Peyer's patch (tissue), 4 donors: ENCODE measurements around the gene TSPAN32.

Source experiments
- CTCF ChIP-seq, 6 experiments: fragments of 450-650 bp in 4 of 6; fragments of 200-600 bp in 2 of 6; sonication (generic) in 1 of 6; IDR thresholded peaks; one replicate each; pipeline ENCODE4 v1.5.1; 2017 to 2019; ENCODE audit warnings: antibody characterized with exemption in 6 of 6, mild to moderate bottlenecking in 3 of 6, moderate library complexity in 1 of 6
- POLR2A ChIP-seq, 2 donors: fragments of 450-650 bp; IDR thresholded peaks; one replicate each; pipeline ENCODE4 v1.5.1; 2017; ENCODE audit warnings: antibody characterized with exemption in 2 of 2, mild to moderate bottlenecking in 2 of 2, moderate library complexity in 2 of 2

GRCh38 chr11:2265396-2265795, 36.4 kb upstream of the TSPAN32 start:
- peak in 1 of 6 experiments; percentile 27 for TF ChIP-seq CTCF (IDR thresholded peaks at IDR 0.05)
- TF ChIP-seq POLR2A (IDR thresholded peaks at IDR 0.05): no peak
